Skeletal muscle cell (primary cell): ENCODE data around the gene UCHL3.

Experiments used
- DNase-seq: peaks from one replicate; pipeline ENCODE4 v3.0.0-alpha.2; 2010; ENCODE audit warnings: low read depth
- H3K4me3 ChIP-seq: 2 replicates; pipeline ENCODE4 v1.5.1; 2011; ENCODE audit warnings: low read depth, mild to moderate bottlenecking, control low read depth, low read length, moderate library complexity

Gene UCHL3

DNA sequence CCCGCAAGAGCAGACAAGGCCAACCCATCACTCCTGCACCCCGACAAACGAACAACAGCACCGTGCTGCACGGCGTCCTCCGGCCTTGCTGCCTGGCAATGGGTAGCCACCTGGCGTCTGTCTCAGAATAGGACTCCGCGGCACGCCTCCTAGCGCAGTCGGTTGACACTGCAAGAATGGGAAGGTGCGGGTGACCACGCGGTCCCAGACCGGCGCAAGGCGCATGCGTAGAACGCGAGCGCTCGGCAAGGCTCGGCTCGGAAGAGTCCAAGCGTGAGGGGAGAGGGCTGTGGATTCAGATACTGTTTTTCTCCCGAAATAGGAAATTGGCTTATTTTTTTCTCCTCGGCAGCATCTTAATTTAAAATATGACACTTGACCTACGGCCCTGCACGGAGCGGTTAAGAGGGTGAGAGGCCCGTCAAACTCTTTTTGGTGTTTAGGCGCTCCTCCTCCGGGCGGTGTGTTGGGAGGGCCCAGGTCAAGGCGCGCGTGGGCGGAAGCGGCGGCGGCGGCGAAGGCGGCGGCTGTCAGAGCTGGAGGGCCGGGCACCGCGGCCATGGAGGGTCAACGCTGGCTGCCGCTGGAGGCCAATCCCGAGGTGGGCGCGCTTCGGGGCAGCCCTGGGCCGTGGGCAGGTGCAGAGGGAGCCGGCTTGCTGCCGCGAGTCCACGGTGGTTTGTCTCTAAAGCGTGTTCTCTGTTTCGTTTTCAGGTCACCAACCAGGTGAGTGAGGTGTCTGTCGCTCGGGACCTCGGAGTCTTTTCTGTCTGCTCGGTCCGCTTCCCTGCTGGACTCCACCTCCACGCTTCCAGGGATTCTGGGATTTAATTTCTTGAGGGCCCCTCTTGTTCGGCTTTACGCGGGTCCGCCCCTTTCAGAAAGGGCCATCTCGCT, at the start of gene UCHL3:
Gene UCHL3 (plus strand): TSS at position 530 of the 897 bp plus-strand sequence. CDS start 30 bp downstream, at position 560.
- peak within 1 kb of the TSS; percentile 96 for H3K4me3 ChIP-seq
- DNase-seq = peak; percentile 82

GRCh38 chr13:75505327-75505726, 44.3 kb upstream of the UCHL3 start:
- H3K4me3 ChIP-seq = no peak overlapping the region

GRCh38 chr13:75506018-75506417, 43.6 kb upstream of the UCHL3 start:
- DNase-seq = no peak
- no peak overlapping the region for H3K4me3 ChIP-seq

More at GRCh38 chr13:75505327-75505726, 44.3 kb upstream of the UCHL3 start:
- DNase-seq = no peak

GRCh38 chr13:75507027-75508001, 42.3 kb upstream of the UCHL3 start:
- no peak for DNase-seq
- H3K4me3 ChIP-seq = no peak overlapping the region

DNA sequence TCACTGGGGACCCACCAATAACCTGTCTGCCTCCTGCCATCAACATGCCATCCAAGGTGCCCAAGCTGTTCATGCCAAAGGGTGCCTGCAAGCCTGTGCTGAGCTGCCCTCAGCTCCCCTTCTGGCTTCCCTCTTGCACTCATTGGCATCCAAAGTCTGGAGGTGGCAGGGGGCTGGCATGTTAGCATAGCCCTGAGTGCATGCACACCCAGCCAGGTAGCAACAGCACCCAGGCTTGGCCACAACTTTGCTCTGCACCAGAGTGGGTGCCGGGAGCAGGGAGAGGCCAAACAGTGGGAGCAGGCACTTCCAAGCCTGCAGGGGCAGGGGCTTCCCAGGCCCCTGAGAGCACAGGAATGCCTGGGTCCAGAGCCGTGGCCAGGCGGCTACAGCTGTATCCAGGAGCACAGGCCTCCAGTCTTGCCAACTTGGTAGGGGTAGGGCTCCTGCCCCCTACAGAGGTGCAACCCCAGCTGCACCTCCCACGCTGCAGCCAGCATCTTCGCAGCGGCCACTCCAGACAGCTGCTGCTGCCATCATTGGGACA, 41.5 kb upstream of the UCHL3 start:
- no peak for DNase-seq
- H3K4me3 ChIP-seq = no peak overlapping the region

- no peak for DNase-seq
- H3K4me3 ChIP-seq = no peak overlapping the region
Measured at GRCh38 chr13:75511051-75511625, 38.5 kb upstream of the UCHL3 start.

DNA sequence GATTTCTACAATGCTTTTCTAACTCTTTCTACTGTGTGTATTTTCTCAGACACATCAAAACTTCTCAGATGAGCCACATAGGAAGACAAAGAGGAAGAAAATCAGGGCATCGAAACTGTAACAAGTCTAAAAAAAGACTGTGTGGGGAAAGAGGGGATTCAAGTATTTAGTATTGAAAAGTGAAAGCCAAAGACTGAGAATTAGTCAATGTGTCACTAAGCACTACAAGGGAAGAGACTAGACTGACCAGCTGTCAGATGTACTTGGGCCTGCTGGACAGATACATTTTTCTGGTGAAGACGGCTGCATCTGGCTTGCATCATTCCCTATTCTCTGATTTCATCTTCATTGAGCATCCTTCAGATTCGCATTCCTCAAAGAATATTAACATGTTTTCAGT, 37.3 kb upstream of the UCHL3 start:
- no peak overlapping the region for H3K4me3 ChIP-seq

DNA sequence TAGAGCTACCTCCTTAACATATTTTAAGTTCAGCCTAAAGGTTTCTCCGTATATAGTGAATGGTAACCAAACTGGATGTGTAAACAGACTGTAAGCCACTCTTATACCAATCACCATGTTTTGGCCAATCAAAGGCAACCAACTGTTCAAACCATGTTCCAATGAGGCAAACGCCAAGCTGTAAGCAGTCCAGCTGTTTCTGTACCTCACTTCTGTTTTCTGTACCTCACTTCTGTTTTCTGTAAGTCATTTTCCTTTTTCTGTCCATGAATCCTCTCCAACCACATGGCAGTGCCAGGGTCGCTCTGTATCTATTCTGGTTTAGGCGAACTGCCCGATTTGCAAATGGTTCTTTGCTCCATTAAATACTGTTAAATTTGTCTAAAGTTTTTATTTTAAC, 36.3 kb upstream of the UCHL3 start:
- DNase-seq = no peak
- H3K4me3 ChIP-seq = no peak overlapping the region

More for the DNA sequence above, 37.3 kb upstream of the UCHL3 start:
- peak; percentile 22 for DNase-seq

DNA sequence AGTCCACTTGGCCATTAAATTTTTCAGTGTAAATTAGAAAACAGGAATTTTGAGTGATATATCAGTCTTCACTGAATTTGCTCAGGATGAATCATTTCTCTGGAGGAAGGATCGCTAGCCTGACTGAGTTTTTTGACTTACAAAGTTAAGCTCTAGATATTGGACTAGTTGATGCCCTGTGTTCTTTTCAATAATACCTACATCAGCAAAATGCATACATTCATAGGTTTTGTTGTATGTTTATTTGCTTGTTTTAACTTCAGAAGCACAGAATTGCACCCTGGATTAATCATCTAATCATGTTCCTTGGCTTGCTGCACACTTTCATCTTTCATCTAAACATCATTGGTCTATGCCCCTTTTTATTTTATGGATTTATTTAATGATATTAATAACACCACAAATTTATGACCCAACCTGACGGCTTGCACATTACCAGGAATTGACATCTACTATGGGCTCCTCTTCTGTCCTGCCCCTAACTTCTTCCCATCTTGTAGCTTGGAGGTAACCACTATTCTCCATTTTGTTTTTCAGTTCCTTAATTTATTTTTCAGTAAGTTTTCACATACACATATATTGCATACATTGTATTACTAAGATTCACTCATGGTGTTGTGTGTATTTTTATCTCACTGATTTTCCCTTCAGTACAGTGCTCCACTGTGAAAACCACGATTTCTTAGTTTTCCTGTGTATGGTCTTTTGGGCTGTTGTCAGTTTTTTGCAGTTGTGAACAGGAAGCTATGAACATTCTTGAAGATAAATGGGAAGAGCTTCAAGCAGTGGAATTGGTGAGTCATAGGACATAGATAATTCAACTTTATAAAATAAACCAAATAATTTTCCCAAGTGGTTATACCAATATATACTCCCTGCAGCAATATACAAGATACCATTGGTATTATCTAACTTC, 35.3 kb upstream of the UCHL3 start:
- no peak overlapping the region for H3K4me3 ChIP-seq
- no peak for DNase-seq

- DNase-seq = no peak
- no peak overlapping the region for H3K4me3 ChIP-seq
Measured at GRCh38 chr13:75518439-75519088, 31.0 kb upstream of the UCHL3 start.

GRCh38 chr13:75521956-75522355, 27.6 kb upstream of the UCHL3 start:
- no peak for DNase-seq
- H3K4me3 ChIP-seq = no peak overlapping the region

DNA sequence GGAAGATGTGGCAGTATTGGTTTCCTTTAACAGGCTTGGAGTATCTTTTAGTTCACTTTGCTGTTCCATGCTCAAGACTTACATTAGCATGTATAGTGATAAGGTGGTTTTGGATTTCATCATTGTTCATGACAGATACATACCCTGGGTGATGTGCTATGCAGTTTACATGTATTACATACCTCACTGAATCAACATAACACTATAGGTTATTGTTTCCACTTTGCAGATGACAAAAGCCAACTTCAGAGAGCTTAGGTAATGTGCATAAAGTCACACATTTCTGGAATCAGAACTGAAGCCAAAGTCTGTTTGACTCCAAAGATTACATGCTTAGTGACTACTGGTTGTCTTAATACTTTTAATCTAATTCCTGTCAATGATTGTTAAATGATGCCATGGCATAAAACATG, 19.0 kb upstream of the UCHL3 start:
- DNase-seq = no peak
- no peak overlapping the region for H3K4me3 ChIP-seq

- no peak for DNase-seq
- no peak overlapping the region for H3K4me3 ChIP-seq
Measured at GRCh38 chr13:75533861-75534260, 15.7 kb upstream of the UCHL3 start.

- DNase-seq = peak; percentile 59
- H3K4me3 ChIP-seq = peak within 1 kb of the TSS; percentile 89
Measured at GRCh38 chr13:75537401-75538365, 11.9 kb upstream of the UCHL3 start, which contains the start of gene COMMD6. COMMD6 (minus strand) TSS chr13:75537841; CDS start chr13:75537805, 36 bp downstream.

- H3K4me3 ChIP-seq = no peak overlapping the region
- no peak for DNase-seq
Measured at GRCh38 chr13:75541287-75541686, 8.3 kb upstream of the UCHL3 start.

- no peak for DNase-seq
- no peak overlapping the region for H3K4me3 ChIP-seq
Measured at GRCh38 chr13:75541961-75542360, 7.6 kb upstream of the UCHL3 start.
